ENCODE results near the gene FARS2.

FARS2 gene

GRCh38 chr6:5287205-5287965 is 26.1 kb downstream of the FARS2 start:
- DNase-seq (ENCODE audit: low spot score) = no peak

GRCh38 chr6:5287966-5288297 is 26.6 kb downstream of the FARS2 start:
- no peak for DNase-seq (ENCODE audit: low spot score)

- DNase-seq (ENCODE audit: low spot score) = no peak
These were observed 28.8 kb downstream of the FARS2 start for GRCh38 chr6:5290097-5290496.

GRCh38 chr6:5290500-5290899 is 29.2 kb downstream of the FARS2 start:
- DNase-seq (ENCODE audit: low spot score) = no peak

- DNase-seq (ENCODE audit: low spot score) = no peak
These were observed 30.8 kb downstream of the FARS2 start for GRCh38 chr6:5292154-5292553.

GRCh38 chr6:5293692-5294091 is 32.4 kb downstream of the FARS2 start:
- no peak for DNase-seq (ENCODE audit: low spot score)

GRCh38 chr6:5294392-5295211 is 33.3 kb downstream of the FARS2 start:
- DNase-seq (ENCODE audit: low spot score) = no peak

GRCh38 chr6:5295623-5296022 is 34.3 kb downstream of the FARS2 start:
- no peak for DNase-seq (ENCODE audit: low spot score)

- no peak for DNase-seq (ENCODE audit: low spot score)
These were observed 39.0 kb downstream of the FARS2 start for GRCh38 chr6:5300206-5300764.

- peak; percentile 15 for DNase-seq (ENCODE audit: low spot score)
These were observed 41.1 kb downstream of the FARS2 start for GRCh38 chr6:5302220-5302946.

GRCh38 chr6:5302995-5303622 is 41.8 kb downstream of the FARS2 start:
- DNase-seq (ENCODE audit: low spot score) = peak; percentile 66

GRCh38 chr6:5303682-5304081 is 42.4 kb downstream of the FARS2 start:
- no peak for DNase-seq (ENCODE audit: low spot score)

GRCh38 chr6:5305968-5306626 is 44.8 kb downstream of the FARS2 start:
- no peak for DNase-seq (ENCODE audit: low spot score)

- no peak for DNase-seq (ENCODE audit: low spot score)
These were observed 45.7 kb downstream of the FARS2 start for GRCh38 chr6:5307058-5307457.

GRCh38 chr6:5308066-5308465 is 46.8 kb downstream of the FARS2 start:
- no peak for DNase-seq (ENCODE audit: low spot score)

- no peak for DNase-seq (ENCODE audit: low spot score)
These were observed 53.0 kb downstream of the FARS2 start for GRCh38 chr6:5314191-5314865.

GRCh38 chr6:5315881-5316280 is 54.6 kb downstream of the FARS2 start:
- DNase-seq (ENCODE audit: low spot score) = no peak

- DNase-seq (ENCODE audit: low spot score) = no peak
These were observed 55.6 kb downstream of the FARS2 start for GRCh38 chr6:5316951-5317350.

- no peak for DNase-seq (ENCODE audit: low spot score)
These were observed 57.4 kb downstream of the FARS2 start for GRCh38 chr6:5318617-5319272.

- DNase-seq (ENCODE audit: low spot score) = no peak
These were observed 62.7 kb downstream of the FARS2 start for GRCh38 chr6:5323979-5324378.
